NCI-H69 (cell line): ENCODE results near the gene MORN4.
"Not testable (repeated sequence)": the region's sequence is repeated elsewhere in the genome, so short reads cannot be mapped to it uniquely, and the experiment has no call there.

Experiments used
- DNase-seq: peaks from one replicate; lab custom pipeline; 2025; lab: John Stamatoyannopoulos, UW

The MORN4 gene

GRCh38 chr10:97640868-97641811, 7.8 kb upstream of the MORN4 start:
- peak; percentile 41 for DNase-seq

GRCh38 chr10:97640174-97640867, 7.0 kb upstream of the MORN4 start, which contains the start of gene PI4K2A:
Gene PI4K2A (plus strand): TSS chr10:97640671. CDS start chr10:97640743, 72 bp downstream.
- DNase-seq: peak; percentile 97

GRCh38 chr10:97639090-97639489, 5.8 kb upstream of the MORN4 start:
- DNase-seq: not testable (repeated sequence)

DNA sequence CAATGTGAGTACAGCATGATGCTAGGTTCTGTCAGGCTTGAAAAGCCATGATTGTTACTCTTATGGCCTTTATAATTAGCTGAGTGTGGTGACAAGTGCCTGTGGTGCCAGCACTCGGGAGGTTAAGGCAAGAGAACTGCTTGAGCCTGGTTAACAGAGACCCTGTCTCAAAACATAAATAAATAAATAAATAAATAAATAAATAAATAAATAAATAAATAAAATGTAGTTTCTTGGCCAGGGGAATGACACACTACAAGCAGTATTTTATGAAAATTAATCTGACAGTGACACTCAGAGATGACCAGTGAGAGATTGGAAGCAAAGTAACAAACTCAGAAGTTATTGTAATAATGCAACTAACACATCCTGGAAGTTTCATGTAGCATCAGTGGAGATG, 2.3 kb upstream of the MORN4 start:
- no peak for DNase-seq

GRCh38 chr10:97633921-97634320, 621 bp upstream of the MORN4 start:
- DNase-seq: peak; percentile 44

- no peak for DNase-seq
These were observed 2.2 kb downstream of the MORN4 start for GRCh38 chr10:97631098-97631497.

- no peak for DNase-seq
These were observed 4.0 kb downstream of the MORN4 start for GRCh38 chr10:97629289-97629688.

GRCh38 chr10:97628228-97628627, 5.1 kb downstream of the MORN4 start:
- DNase-seq: no peak

DNA sequence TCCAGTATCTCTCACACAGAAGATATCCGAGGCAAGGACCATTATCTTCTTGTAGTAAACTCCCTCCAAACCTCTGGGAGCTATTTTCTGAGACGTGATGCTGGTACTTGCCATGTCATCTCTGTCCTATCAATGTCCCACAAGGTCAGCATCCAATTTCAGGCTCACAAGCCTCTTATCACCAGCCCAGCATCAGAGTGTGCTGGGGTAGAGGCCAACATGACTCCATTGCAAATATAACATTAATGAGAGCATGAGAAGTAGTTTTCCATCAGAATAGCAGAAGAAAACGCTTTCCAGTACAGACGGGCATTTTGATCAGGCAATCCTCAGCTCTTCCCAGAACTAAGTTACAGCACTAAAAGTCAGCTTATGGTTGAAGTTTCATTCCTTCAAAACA, 5.6 kb downstream of the MORN4 start:
- DNase-seq: no peak

- DNase-seq: no peak
These were observed 10.0 kb downstream of the MORN4 start for GRCh38 chr10:97623277-97623676.

- DNase-seq: no peak
These were observed 14.6 kb downstream of the MORN4 start for GRCh38 chr10:97618733-97619132.

- no peak for DNase-seq
These were observed 15.0 kb downstream of the MORN4 start for GRCh38 chr10:97618285-97618684.

DNA sequence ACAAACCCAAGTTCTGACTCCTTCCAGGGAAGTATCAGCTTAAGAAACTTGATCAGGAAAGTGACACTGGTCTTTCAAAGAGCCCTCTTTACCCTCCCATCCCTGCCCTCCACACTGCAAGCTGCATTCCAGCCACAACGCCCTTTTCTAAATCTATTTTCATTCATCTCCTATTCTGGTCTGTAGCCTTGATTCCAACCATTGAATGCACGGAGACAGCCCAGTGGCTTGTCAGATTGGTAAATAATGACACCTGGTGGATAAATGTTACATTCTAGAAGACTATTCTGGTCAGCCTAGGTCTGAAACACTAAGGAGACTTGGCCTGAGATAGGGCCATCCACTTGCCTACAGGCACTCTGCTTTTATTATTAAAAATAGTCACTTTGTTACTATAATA, 20.9 kb downstream of the MORN4 start:
- peak; percentile 36 for DNase-seq

- DNase-seq: no peak
These were observed 21.8 kb downstream of the MORN4 start for GRCh38 chr10:97611473-97611872.

- DNase-seq: no peak
These were observed 24.2 kb downstream of the MORN4 start for GRCh38 chr10:97608991-97609561.

- no peak for DNase-seq
These were observed 26.1 kb downstream of the MORN4 start for GRCh38 chr10:97607095-97607636.

- no peak for DNase-seq
These were observed 31.8 kb downstream of the MORN4 start for GRCh38 chr10:97601268-97602215.

DNA sequence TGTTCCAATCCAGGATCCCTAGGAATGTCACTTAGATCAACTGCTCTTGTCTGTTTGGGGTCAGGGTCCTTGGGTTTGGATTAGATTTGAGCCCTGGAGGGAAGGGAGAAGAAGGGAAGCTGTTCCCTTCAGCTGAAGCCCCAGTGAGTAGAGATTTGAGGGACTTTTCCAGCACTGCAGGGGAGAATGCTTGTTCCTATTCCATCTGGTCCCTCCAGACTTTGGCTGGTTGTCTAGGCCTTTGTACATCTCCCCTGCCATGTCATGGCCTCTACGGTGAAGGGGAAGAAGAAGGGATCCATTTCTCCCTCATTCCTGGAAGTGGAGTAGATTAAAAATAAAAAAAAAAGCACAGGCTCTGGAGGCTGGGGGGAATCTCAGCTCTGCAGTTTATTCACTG, 32.7 kb downstream of the MORN4 start:
- DNase-seq: no peak

DNA sequence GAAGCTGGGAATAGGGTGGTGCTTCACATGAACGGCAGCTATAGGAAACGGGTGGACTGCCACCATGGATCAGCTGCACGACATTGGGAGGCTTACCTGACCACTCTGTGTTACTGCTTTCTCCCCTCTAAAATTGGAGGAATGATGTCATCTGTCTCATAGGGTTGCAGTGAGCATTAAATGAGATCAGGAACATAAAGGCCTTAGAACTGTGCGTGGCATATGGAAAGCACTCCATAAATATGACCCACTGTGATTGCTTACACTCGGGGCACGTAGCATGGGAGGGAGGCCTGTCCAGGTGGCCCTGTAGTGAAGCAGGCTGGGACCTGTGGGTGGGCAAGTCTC, 34.1 kb downstream of the MORN4 start:
- no peak for DNase-seq

- DNase-seq: no peak
These were observed 34.7 kb downstream of the MORN4 start for GRCh38 chr10:97598407-97599271.
